GM12873 (cell line): ENCODE results near the gene ABHD1.

Experiments
- CTCF ChIP-seq: IDR thresholded peaks from 2 replicates; pipeline ENCODE4 v1.5.1; 2012; ENCODE audit warnings: low read depth, mild to moderate bottlenecking, moderate library complexity, low read length, control low read depth; ENCODE audit not compliant: insufficient read depth; ENCODE audit errors: missing control alignments

The ABHD1 gene

DNA sequence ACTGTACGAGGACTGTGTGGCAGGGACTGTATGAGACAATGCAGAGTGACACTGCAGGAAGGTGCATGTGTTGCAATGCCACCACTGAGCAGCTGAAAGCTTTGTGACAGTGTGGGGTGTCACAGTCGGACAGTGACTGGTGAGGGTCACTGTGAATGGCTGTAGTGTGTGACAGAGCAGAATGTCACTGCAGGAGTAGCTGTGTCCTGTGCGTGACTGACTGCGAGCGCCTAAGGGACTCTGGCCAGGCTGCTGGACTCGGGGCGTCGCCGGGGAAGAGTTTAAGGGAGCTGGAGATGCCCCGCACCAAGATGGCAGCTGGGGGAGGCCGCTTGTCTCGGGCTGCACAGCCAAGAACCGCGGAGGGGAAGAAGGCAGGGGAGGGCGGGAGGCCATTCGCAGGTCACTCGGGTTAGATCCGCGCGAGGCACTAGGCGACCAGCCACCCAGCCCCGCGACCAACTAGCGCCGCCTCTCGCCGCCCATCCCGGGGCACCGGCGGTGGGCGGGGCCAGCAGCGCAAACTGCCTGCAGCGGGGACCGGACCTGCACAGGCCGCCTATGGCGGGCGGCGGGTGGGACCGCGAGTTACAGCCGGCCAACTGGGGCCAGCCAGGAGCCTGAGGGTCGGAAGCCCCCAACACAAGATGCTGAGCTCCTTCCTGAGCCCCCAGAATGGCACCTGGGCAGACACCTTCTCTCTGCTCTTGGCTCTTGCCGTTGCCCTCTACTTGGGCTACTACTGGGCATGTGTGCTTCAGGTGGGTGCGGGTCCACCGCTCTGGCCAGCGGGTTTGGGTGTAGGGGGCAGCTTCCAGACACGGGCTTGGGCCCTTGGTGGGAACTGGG, at the start of gene ABHD1:
TSS of gene ABHD1 (plus strand) at position 514 of the 849 bp plus-strand sequence. CDS start at position 648, 134 bp downstream.
- no peak for TF ChIP-seq CTCF

DNA sequence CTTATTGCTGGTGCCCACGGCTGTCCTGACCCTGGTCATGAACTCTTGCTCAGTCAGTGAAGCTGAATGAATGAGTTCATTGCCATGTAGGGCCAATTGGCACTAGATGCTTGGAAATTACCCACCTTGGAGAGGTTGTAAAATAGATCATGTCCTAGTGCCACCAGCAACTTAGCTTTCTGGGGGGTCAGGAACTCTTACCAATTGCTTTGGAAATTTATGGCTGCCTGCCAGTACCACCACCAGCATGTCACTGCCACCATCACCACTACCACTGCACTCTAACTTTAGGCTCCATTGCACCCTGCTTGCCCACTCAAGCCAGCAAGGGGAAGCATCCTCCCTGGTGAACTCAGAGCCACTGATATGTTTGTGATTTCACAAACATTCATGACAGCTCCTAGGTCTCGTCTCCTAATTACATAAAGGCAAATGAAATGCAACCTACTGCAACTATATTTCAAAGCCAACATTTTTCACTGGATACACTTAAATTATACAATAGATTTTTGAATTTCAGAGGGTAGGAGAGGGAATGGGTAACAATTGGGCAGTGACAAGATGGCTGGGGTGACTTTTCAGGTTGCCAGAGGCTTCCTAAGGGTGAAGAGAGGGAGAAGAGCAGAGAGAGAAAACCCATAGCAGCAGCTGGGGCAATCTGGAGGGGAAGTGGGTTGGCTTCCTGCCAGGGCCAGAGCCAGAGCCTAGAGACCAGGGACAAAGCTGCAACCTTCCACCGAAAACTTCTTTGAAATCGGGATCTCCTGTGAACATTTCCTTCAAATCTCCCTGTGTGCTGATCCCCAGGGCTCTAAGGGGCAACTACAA, 48.7 kb upstream of the ABHD1 start:
- TF ChIP-seq CTCF, result no peak

- no peak for TF ChIP-seq CTCF
Observed at GRCh38 chr2:27076323-27076722, 47.3 kb upstream of the ABHD1 start.

- TF ChIP-seq CTCF, result no peak
Observed at GRCh38 chr2:27077231-27077630, 46.4 kb upstream of the ABHD1 start.

DNA sequence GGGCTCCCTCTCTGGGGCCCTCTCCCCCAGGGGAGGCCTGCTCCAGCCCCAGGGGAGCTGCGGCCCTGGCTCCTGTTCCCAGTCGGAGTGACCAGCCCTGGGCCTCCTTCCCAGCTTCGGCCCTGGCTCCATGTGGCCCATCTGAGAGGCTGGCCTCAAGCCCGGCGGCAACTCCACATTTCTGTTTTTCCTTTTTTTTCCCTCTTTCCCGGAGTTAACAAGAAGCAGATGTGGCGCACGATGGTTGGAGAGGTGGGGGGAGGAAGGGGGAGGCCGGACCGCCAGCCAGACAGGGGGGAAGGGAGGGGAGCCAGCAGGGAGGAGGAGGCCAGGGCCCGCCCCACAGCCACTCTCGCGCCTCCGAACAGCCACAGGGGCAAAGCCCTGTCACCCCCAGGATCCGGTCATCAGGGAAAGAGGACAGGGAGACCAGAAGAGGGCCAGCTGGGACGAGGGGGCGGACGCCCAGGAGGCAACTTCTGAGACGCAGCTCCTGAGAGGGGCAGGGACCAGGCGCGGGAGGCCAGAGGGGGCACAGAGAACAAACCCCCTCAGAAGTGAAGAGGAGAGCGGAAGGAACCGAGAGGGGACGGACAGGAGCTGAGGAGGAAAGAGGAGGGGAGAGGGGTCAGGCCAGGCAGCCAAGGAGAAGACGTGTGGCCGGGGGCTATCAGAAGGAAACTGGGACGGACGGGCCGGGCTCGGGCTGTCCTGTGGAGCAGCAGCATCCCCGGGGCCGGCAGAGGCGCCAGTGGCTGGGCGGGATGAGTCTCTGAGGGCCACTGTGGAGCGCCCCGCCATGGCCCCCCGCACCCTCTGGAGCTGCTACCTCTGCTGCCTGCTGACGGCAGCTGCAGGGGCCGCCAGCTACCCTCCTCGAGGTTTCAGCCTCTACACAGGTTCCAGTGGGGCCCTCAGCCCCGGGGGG, 45.1 kb upstream of the ABHD1 start, which contains the start of gene EMILIN1:
TSS of gene EMILIN1 (plus strand) at position 349 of the 928 bp plus-strand sequence. CDS start at position 800, 451 bp downstream.
- no peak for TF ChIP-seq CTCF

DNA sequence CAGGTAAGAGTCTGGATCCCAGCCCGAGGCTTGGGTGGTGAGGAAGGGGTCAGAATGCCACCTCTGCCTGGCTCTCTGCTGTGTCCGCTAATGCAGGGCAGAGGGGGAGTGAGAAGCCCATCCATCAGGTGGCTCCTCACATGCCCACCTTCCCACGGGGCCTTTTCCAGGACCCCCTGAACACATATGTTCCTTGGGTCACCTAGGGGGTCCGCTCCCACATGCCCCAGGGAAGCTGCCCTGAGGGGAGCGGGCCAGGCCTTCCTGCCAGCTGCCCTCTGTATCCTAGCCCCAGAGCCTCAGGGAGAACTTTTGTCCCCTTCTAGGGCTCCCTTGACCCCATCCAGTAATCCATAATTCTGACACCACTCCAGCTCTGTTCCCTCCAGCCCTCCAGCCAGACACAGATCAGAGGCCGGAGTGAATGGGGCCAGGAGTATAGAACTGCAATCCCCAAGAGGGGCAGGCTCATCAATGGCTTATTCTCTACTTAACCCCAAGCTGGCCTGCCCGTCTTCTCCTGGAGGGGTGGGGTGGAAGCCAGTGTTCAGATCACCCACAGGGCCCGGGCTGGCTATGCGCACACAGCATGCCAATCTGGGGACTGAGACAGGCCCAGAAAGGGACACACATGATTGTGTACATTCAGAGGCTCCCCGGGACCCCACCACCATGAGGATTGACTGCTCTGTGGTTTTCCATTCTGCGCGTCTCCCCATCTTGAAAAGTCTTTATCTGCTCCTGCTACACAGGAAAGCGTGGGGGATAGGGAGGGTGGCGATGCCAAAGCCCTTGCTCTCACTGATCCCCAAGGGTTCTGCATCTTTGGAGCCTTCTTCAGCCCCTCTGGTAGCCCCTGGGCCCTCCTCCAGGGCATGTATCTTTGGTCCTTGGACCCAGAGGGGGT, 44.1 kb upstream of the ABHD1 start:
- no peak for TF ChIP-seq CTCF
